Stomach (tissue), 4 donors: Measurements from ENCODE around the gene TFAM.

Source experiments
- CTCF ChIP-seq, 7 experiments: fragments of 450-650 bp in 4 of 7; fragments of 200-600 bp in 3 of 7; sonication (generic) in 3 of 7; IDR thresholded peaks; one replicate each; pipeline ENCODE4 v1.5.1; 2016 to 2019; ENCODE audit warnings: antibody characterized with exemption in 7 of 7, control low read depth in 2 of 7, mild to moderate bottlenecking in 1 of 7
- POLR2A ChIP-seq, 4 donors: fragments of 450-650 bp; IDR thresholded peaks; one replicate each; pipeline ENCODE4 v1.6.1; 2016; ENCODE audit warnings: antibody characterized with exemption in 4 of 4, control low read depth in 2 of 4, mild to moderate bottlenecking in 1 of 4, moderate library complexity in 1 of 4

GRCh38 chr10:58433066-58433465, 47.9 kb downstream of the TFAM start:
- no peak for TF ChIP-seq POLR2A (IDR thresholded peaks at IDR 0.05)
- TF ChIP-seq CTCF (IDR thresholded peaks at IDR 0.05) = no peak
